ENCODE results near the gene CAPS2.

DNA sequence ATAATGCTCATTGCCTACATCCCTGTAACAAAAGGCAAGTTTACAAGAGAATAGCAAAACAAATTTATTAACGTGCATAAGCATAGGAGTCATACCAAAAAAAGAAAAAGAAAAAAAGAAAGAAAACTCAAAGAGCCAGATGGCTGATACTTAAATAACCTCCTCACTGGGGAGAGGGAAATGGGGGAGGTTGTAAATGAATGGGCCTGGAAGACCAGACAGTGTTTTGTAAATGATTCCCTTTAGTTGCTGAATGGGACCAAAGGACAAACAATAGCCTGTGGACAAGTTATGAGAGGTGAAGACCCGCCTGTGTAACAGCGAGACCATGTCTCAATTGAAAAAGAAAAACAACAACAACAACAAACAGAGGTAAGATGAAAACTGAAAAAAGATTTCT, 35.3 kb downstream of the CAPS2 start:
- TF ChIP-seq, protein P1, sequence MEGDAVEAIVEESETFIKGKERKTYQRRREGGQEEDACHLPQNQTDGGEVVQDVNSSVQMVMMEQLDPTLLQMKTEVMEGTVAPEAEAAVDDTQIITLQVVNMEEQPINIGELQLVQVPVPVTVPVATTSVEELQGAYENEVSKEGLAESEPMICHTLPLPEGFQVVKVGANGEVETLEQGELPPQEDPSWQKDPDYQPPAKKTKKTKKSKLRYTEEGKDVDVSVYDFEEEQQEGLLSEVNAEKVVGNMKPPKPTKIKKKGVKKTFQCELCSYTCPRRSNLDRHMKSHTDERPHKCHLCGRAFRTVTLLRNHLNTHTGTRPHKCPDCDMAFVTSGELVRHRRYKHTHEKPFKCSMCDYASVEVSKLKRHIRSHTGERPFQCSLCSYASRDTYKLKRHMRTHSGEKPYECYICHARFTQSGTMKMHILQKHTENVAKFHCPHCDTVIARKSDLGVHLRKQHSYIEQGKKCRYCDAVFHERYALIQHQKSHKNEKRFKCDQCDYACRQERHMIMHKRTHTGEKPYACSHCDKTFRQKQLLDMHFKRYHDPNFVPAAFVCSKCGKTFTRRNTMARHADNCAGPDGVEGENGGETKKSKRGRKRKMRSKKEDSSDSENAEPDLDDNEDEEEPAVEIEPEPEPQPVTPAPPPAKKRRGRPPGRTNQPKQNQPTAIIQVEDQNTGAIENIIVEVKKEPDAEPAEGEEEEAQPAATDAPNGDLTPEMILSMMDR (IDR thresholded peaks at IDR 0.05; ENCODE audit: low read depth, low read length): no peak
- TF ChIP-seq POLR2A (IDR thresholded peaks at IDR 0.05; ENCODE audit: extremely low read depth, insufficient read length): no peak
- no peak for TF ChIP-seq MYC (IDR thresholded peaks at IDR 0.05; ENCODE audit: low read depth, low read length)
- TF ChIP-seq, protein P2, sequence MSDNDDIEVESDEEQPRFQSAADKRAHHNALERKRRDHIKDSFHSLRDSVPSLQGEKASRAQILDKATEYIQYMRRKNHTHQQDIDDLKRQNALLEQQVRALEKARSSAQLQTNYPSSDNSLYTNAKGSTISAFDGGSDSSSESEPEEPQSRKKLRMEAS (IDR thresholded peaks at IDR 0.05; ENCODE audit: low read depth, low read length): no peak
